ENCODE data around the gene H2BK1.

Gene H2BK1

DNA sequence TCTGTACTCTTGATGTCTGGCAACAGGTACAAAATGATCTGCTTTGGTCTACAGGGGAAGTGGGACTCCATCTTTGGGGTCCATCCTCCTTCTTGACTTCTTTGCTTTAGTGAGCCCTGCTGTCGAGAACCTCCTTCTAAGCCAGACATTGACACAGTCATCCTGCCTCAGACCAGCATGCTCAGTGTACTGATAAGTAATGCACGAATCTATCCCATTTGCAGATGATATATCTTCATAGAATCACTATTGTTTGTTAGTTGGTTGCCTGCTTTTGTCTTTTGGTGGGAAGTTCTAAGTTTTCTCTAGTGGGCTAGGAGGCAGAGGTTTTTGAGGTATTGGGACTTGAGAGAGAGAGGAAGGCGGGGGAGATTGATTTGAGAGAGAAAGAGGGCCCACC lies 8.9 kb downstream of the H2BK1 start:
- TF ChIP-seq, protein P1, sequence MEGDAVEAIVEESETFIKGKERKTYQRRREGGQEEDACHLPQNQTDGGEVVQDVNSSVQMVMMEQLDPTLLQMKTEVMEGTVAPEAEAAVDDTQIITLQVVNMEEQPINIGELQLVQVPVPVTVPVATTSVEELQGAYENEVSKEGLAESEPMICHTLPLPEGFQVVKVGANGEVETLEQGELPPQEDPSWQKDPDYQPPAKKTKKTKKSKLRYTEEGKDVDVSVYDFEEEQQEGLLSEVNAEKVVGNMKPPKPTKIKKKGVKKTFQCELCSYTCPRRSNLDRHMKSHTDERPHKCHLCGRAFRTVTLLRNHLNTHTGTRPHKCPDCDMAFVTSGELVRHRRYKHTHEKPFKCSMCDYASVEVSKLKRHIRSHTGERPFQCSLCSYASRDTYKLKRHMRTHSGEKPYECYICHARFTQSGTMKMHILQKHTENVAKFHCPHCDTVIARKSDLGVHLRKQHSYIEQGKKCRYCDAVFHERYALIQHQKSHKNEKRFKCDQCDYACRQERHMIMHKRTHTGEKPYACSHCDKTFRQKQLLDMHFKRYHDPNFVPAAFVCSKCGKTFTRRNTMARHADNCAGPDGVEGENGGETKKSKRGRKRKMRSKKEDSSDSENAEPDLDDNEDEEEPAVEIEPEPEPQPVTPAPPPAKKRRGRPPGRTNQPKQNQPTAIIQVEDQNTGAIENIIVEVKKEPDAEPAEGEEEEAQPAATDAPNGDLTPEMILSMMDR (conservative IDR thresholded peaks at IDR 0.05; ENCODE audit: low read depth): no peak
- POLR2A ChIA-PET (ENCODE audit: low non-redundant PET): no interaction called here
- CTCF ChIA-PET: no interaction called here
- H3K27ac ChIP-seq: no peak overlapping the region
- no peak for DNase-seq (ENCODE audit: low spot score)

GRCh38 chr7:151198945-151199848 lies 11.1 kb downstream of the H2BK1 start:
- TF ChIP-seq, protein P1 (conservative IDR thresholded peaks at IDR 0.05; ENCODE audit: low read depth): no peak
- CTCF ChIA-PET: no interaction called here
- no peak overlapping the region for H3K27ac ChIP-seq
- POLR2A ChIA-PET (ENCODE audit: low non-redundant PET): no interaction called here
- no peak for DNase-seq (ENCODE audit: low spot score)

- POLR2A ChIA-PET (ENCODE audit: low non-redundant PET): no interaction called here
- no peak for DNase-seq (ENCODE audit: low spot score)
- TF ChIP-seq, protein P1 (conservative IDR thresholded peaks at IDR 0.05; ENCODE audit: low read depth): no peak
- no peak overlapping the region for H3K27ac ChIP-seq
- CTCF ChIA-PET: no interaction called here
Observed at GRCh38 chr7:151197932-151198331, 12.4 kb downstream of the H2BK1 start.

- TF ChIP-seq, protein P1 (conservative IDR thresholded peaks at IDR 0.05; ENCODE audit: low read depth): no peak
- no peak overlapping the region for H3K27ac ChIP-seq
- POLR2A ChIA-PET (ENCODE audit: low non-redundant PET): no interaction called here
- no peak for DNase-seq (ENCODE audit: low spot score)
- CTCF ChIA-PET: no interaction called here
Observed at GRCh38 chr7:151195616-151196450, 14.5 kb downstream of the H2BK1 start.

GRCh38 chr7:151194188-151194587 lies 16.1 kb downstream of the H2BK1 start:
- TF ChIP-seq, protein P1 (conservative IDR thresholded peaks at IDR 0.05; ENCODE audit: low read depth): no peak
- DNase-seq (ENCODE audit: low spot score): no peak
- CTCF ChIA-PET: no interaction called here
- H3K27ac ChIP-seq: no peak overlapping the region
- POLR2A ChIA-PET (ENCODE audit: low non-redundant PET): no interaction called here

DNA sequence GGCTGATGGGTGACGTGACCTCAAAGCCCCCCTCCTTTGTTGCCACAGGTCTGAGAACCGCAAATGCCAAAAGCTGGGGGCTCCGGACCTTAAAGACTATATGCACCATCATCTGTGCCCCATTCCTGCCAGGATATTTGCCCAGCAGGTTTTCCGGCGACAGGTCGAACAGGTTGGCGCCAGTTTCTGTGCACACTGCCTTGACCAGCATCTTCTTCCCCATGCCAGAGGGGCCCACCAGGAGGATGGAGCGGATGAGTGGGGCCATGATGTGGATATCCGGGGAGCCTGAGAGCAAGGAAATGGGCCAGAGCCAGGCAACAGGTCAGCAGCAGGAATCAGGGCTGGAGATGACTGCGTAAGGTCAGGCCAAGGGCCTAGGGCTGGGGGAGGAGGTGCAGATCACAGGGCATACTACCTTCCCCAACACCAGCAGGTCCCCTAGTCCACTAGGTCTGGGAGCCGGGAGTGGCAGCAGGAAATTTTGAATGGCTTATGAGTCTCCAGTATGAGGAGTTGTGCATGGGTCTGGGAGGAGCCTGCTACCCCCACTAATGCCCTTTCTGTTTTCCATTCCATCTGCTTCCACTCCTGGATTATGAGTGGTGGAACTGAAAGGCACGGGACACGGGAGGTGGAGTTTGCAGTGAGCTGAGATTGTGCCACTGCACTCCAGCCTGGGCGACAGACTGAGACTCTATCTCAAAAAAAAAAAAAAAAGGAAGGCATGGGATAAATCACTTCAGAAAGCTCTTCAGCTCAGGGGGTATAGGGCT lies 16.9 kb downstream of the H2BK1 start:
- DNase-seq (ENCODE audit: low spot score): no peak
- no peak overlapping the region for H3K27ac ChIP-seq
- POLR2A ChIA-PET (ENCODE audit: low non-redundant PET): no interaction called here
- TF ChIP-seq, protein P1 (conservative IDR thresholded peaks at IDR 0.05; ENCODE audit: low read depth): no peak
- CTCF ChIA-PET: no interaction called here

Measured in RWPE1 (cell line).